ENCODE measurements around the gene DEFB108B. TPM values are rescaled to one million over a fixed set of nuclear protein-coding genes. Genes with fewer than 3 reads are reported as not detected.
"Not testable (repeated sequence)": the region's sequence is repeated elsewhere in the genome, so short reads cannot be mapped to it uniquely, and the experiment has no call there.

Gene DEFB108B
- total and polyA plus RNA-seq, 2 experiments from 2014 or later, result not detected

DNA sequence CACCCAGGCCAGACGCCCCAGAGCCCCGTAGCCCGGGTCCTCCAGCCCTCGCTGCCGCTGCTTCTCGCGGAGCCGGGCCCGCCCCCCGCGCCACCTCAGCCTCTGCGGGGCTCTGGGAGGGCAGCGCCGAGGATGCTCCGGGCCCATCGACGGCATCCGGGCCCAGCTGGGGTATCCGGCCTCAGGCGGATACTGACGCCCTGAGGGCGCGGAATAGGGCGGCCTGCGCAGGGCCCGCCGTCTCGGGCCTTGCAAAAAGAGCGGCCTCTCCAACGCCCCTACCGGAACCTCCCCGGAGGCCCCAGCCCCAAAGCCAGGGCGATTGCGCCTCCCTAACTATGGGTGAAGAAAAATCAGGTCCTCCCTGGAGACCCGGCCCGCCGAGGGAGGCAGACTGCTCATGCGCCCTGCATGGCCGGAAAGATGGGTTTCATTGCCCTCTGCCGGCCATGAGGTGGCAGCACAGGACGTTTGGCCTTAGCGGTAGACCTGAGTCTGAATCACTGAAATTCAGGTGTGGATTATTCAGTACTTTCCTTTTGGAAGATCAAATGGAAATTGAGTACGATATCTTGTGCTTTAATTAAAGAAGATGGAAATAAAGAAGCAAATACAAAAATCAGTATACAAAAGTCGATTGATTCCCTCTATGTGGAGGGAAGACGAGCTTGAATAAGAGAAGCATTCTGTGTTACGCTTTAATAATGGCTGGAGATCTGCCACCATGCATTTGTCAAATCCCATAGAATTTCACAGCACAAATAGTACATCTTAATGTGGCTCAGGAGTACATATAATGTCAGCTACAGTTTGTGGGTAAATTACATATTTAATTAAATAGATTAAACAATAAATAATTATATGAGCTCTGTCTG lies 19.3 kb upstream of the DEFB108B start:
- not testable (repeated sequence) for H3K36me3 ChIP-seq (ENCODE audit: insufficient read depth); H3K27ac ChIP-seq (ENCODE audit: low read depth); H3K27ac Mint-ChIP-seq; H3K27me3 Mint-ChIP-seq (ENCODE audit: insufficient read depth, low read depth, poor library complexity); H3K79me2 ChIP-seq (replicated peaks; ENCODE audit: insufficient read depth); H3K27me3 ChIP-seq (ENCODE audit: insufficient read depth); H3F3A ChIP-seq (replicated peaks; ENCODE audit: low read depth); H2AFZ ChIP-seq; H3K4me1 ChIP-seq (ENCODE audit: insufficient read depth); H3K36me3 Mint-ChIP-seq (ENCODE audit: low read depth); H3K9me3 Mint-ChIP-seq; H3K4me1 Mint-ChIP-seq; H3K9me2 ChIP-seq (ENCODE audit: insufficient read depth); H4K20me1 ChIP-seq (replicated peaks; ENCODE audit: insufficient read depth)
- peak overlapping the region; percentile 48 for H3K4me3 ChIP-seq
- peak overlapping the region; percentile 65 for H3K4me3 Mint-ChIP-seq
- ATAC-seq (peak; percentile 80), DNase-seq (ENCODE audit: low spot score) (peak; percentile 88)
- TF ChIP-seq, protein P1, sequence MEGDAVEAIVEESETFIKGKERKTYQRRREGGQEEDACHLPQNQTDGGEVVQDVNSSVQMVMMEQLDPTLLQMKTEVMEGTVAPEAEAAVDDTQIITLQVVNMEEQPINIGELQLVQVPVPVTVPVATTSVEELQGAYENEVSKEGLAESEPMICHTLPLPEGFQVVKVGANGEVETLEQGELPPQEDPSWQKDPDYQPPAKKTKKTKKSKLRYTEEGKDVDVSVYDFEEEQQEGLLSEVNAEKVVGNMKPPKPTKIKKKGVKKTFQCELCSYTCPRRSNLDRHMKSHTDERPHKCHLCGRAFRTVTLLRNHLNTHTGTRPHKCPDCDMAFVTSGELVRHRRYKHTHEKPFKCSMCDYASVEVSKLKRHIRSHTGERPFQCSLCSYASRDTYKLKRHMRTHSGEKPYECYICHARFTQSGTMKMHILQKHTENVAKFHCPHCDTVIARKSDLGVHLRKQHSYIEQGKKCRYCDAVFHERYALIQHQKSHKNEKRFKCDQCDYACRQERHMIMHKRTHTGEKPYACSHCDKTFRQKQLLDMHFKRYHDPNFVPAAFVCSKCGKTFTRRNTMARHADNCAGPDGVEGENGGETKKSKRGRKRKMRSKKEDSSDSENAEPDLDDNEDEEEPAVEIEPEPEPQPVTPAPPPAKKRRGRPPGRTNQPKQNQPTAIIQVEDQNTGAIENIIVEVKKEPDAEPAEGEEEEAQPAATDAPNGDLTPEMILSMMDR (conservative IDR thresholded peaks at IDR 0.05; ENCODE audit: low read depth in 2 of 2), result peak; percentile 70 to 81
- peak; percentile 43; the same call in 1 of the 2 replicates for TF ChIP-seq POLR2AphosphoS5 (IDR thresholded peaks at IDR 0.05; ENCODE audit: low read depth)
- H3K4me2 ChIP-seq, result peak overlapping the region; percentile 57; the same call in 1 of the 2 replicates

DNA sequence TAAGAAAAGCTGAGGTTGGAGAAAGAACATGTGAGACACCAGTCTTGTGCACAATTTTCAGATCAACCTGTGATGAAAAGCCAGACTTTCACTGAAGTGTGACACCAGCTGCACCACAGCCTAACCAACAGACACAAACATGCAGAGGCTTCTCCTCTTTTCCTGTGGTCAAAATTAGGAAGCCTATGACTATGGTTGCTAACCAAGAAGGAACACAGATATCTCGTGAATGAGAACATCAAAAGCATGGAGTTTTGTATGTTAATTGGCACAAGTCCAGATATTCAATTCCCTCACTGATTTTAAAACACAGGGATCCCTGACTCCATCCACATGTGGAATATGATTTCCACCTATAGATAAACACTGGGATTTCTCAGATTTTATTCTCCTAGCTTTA lies 11.5 kb upstream of the DEFB108B start:
- not testable (repeated sequence) for H3K27ac ChIP-seq (ENCODE audit: low read depth); DNase-seq (ENCODE audit: low spot score); H3K79me2 ChIP-seq (replicated peaks; ENCODE audit: insufficient read depth); H3K4me3 Mint-ChIP-seq; H3F3A ChIP-seq (replicated peaks; ENCODE audit: low read depth); H3K36me3 Mint-ChIP-seq (ENCODE audit: low read depth); H2AFZ ChIP-seq; H3K4me1 Mint-ChIP-seq; H3K27me3 ChIP-seq (ENCODE audit: insufficient read depth); H3K27me3 Mint-ChIP-seq (ENCODE audit: insufficient read depth, low read depth, poor library complexity); H3K36me3 ChIP-seq (ENCODE audit: insufficient read depth); H3K27ac Mint-ChIP-seq; H3K4me3 ChIP-seq; H4K20me1 ChIP-seq (replicated peaks; ENCODE audit: insufficient read depth); H3K4me1 ChIP-seq (ENCODE audit: insufficient read depth); ATAC-seq; H3K9me3 Mint-ChIP-seq; H3K4me2 ChIP-seq; H3K9me2 ChIP-seq (ENCODE audit: insufficient read depth)

DNA sequence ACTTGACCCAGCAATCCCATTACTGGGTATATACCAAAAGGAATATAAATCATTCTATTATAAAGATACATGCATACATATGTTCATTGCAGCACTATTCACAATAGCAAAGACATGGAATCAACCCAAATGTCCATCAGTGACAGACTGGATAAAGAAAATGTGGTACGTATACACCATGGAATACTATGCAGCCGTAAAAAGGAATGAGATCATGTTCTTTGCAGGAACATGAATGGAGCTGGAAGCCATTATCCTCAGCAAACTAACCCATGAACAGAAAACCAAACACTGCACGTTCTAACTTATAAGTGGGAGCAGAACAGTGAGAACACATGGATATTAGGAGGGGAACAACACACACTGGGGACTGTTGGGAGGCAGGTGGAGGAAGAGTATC lies 3.8 kb upstream of the DEFB108B start:
- H3K79me2 ChIP-seq (replicated peaks; ENCODE audit: insufficient read depth); H3K4me3 Mint-ChIP-seq; H3K27ac ChIP-seq (ENCODE audit: low read depth); H3K27me3 ChIP-seq (ENCODE audit: insufficient read depth); H3K27me3 Mint-ChIP-seq (ENCODE audit: insufficient read depth, low read depth, poor library complexity); H4K20me1 ChIP-seq (replicated peaks; ENCODE audit: insufficient read depth); H3K4me2 ChIP-seq; H3K4me1 Mint-ChIP-seq; H3K4me3 ChIP-seq; H3K9me2 ChIP-seq (ENCODE audit: insufficient read depth); ATAC-seq; H3F3A ChIP-seq (replicated peaks; ENCODE audit: low read depth); H3K4me1 ChIP-seq (ENCODE audit: insufficient read depth); DNase-seq (ENCODE audit: low spot score); H2AFZ ChIP-seq; H3K36me3 ChIP-seq (ENCODE audit: insufficient read depth); H3K27ac Mint-ChIP-seq: not testable (repeated sequence)
- Mint-ChIP-seq H3K9me3 (peaks cover 46% of the 10 kb centered on the region), H3K36me3 (ENCODE audit: low read depth) (peaks cover 16% of the 10 kb centered on the region; the same call in 2 of the 3 replicates)

DNA sequence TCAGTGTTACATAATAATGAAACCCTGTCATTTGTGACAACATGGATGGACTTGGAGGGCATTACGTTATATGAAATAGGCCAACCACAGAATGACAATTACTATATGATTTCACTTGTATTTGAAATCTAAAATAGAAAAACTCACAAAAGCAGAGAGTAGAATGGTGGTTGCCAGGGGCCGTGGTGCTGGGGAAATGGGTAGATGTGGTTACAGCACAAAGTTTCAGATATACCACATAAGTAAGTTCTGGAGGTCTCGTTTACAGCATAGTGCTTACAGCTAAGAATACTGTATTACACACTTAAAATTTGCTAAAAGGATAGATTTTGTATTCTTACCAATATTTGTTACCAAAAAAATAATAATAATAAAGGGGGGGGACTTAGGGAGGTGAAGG lies 3.3 kb upstream of the DEFB108B start:
- H3K79me2 ChIP-seq (replicated peaks; ENCODE audit: insufficient read depth); H3K4me3 ChIP-seq; H2AFZ ChIP-seq; H3K27ac Mint-ChIP-seq; H3K4me1 ChIP-seq (ENCODE audit: insufficient read depth); H3F3A ChIP-seq (replicated peaks; ENCODE audit: low read depth); H3K4me1 Mint-ChIP-seq; H3K9me2 ChIP-seq (ENCODE audit: insufficient read depth); DNase-seq (ENCODE audit: low spot score); H3K27ac ChIP-seq (ENCODE audit: low read depth); H4K20me1 ChIP-seq (replicated peaks; ENCODE audit: insufficient read depth); H3K27me3 Mint-ChIP-seq (ENCODE audit: insufficient read depth, low read depth, poor library complexity); H3K4me2 ChIP-seq; H3K4me3 Mint-ChIP-seq; H3K36me3 ChIP-seq (ENCODE audit: insufficient read depth); H3K27me3 ChIP-seq (ENCODE audit: insufficient read depth); ATAC-seq: not testable (repeated sequence)
- Mint-ChIP-seq H3K9me3 (peaks cover 46% of the 10 kb centered on the region), H3K36me3 (ENCODE audit: low read depth) (peaks cover 16% of the 10 kb centered on the region; the same call in 2 of the 3 replicates)

DNA sequence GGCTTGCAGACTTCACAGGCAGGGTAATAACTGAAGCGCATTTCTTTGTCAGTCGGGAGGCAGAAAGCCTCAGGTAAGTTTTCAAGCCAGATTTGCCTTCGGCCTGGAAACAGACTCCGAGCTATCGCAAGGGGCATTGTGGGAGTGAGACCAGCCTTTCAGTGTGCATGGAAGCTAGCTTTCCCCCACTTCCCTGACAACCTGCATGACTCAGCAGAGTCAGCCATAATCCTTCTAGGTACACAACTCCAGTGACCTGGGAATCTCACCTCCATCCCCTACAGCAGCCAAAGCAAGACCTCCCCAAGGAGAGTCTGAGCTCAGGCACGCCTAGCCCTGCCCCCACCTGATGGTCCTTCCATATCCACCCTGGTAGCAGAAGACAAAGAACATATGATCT lies 9.7 kb downstream of the DEFB108B start:
- H3K4me3 Mint-ChIP-seq; H3K9me2 ChIP-seq (ENCODE audit: insufficient read depth); ATAC-seq; H3F3A ChIP-seq (replicated peaks; ENCODE audit: low read depth); H3K27me3 Mint-ChIP-seq (ENCODE audit: insufficient read depth, low read depth, poor library complexity); H3K36me3 Mint-ChIP-seq (ENCODE audit: low read depth); H3K27ac ChIP-seq (ENCODE audit: low read depth); H3K79me2 ChIP-seq (replicated peaks; ENCODE audit: insufficient read depth); H3K4me2 ChIP-seq; H3K36me3 ChIP-seq (ENCODE audit: insufficient read depth); DNase-seq (ENCODE audit: low spot score); H3K27me3 ChIP-seq (ENCODE audit: insufficient read depth); H4K20me1 ChIP-seq (replicated peaks; ENCODE audit: insufficient read depth); H3K9me3 Mint-ChIP-seq; H3K4me3 ChIP-seq: not testable (repeated sequence)
- H3K4me1 Mint-ChIP-seq, result peaks cover 19% of the 10 kb centered on the region
- 0 out of 2 replicates have a peak overlapping the region, but pooled peaks have one; percentile 59 for H2AFZ ChIP-seq
- H3K4me1 ChIP-seq (ENCODE audit: insufficient read depth), result peaks cover 16% of the 10 kb centered on the region
- peak overlapping the region; percentile 74; the same call in 1 of the 2 replicates for H3K27ac Mint-ChIP-seq

DNA sequence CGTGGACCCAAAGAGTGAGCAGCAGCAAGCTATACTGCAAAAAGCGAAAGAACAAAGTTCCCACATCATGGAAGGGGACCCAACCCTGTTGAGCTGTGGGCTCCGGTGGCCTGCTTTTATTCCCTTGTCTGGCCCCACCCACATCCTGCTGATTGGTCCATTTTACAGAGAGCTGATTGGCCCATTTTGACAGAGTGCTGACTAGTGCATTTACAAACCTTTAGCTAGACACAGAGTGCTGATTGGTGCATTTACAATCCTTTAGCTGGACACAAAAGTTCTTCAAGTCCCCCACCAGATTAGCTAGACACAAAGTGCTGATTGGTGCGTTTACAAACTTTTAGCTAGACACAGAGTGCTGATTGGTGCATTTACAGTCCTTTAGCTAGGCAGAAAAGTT lies 10.4 kb downstream of the DEFB108B start:
- H3K27me3 Mint-ChIP-seq (ENCODE audit: insufficient read depth, low read depth, poor library complexity); H3K79me2 ChIP-seq (replicated peaks; ENCODE audit: insufficient read depth); H3K27me3 ChIP-seq (ENCODE audit: insufficient read depth); H3F3A ChIP-seq (replicated peaks; ENCODE audit: low read depth); H4K20me1 ChIP-seq (replicated peaks; ENCODE audit: insufficient read depth); H3K4me3 ChIP-seq; H3K36me3 ChIP-seq (ENCODE audit: insufficient read depth); H3K9me3 Mint-ChIP-seq; H3K9me2 ChIP-seq (ENCODE audit: insufficient read depth); H3K36me3 Mint-ChIP-seq (ENCODE audit: low read depth); DNase-seq (ENCODE audit: low spot score); H3K4me3 Mint-ChIP-seq: not testable (repeated sequence)
- H3K4me1 ChIP-seq (ENCODE audit: insufficient read depth), result peaks cover 16% of the 10 kb centered on the region
- peak overlapping the region; percentile 90 for H2AFZ ChIP-seq
- peak overlapping the region; percentile 11; the same call in 1 of the 2 replicates for H3K4me2 ChIP-seq
- Mint-ChIP-seq H3K4me1 (peaks cover 19% of the 10 kb centered on the region), H3K27ac (peak overlapping the region; percentile 74; the same call in 1 of the 2 replicates)
- H3K27ac ChIP-seq (ENCODE audit: low read depth), result peak overlapping the region; percentile 32; the same call in 1 of the 2 replicates
- peak; percentile 27 for ATAC-seq

Data from GM23338 (cell line).